ENCODE data around the gene STOML2. TPM values are rescaled to one million over a fixed set of nuclear protein-coding genes. Genes with fewer than 3 reads are reported as not detected.

Gene STOML2
- total and polyA plus RNA-seq, 9 of the 15 experiments (the other 6 are each of a cell fraction or from before 2014, with no cell fraction given): 110 to 220 (median 174) TPM

DNA sequence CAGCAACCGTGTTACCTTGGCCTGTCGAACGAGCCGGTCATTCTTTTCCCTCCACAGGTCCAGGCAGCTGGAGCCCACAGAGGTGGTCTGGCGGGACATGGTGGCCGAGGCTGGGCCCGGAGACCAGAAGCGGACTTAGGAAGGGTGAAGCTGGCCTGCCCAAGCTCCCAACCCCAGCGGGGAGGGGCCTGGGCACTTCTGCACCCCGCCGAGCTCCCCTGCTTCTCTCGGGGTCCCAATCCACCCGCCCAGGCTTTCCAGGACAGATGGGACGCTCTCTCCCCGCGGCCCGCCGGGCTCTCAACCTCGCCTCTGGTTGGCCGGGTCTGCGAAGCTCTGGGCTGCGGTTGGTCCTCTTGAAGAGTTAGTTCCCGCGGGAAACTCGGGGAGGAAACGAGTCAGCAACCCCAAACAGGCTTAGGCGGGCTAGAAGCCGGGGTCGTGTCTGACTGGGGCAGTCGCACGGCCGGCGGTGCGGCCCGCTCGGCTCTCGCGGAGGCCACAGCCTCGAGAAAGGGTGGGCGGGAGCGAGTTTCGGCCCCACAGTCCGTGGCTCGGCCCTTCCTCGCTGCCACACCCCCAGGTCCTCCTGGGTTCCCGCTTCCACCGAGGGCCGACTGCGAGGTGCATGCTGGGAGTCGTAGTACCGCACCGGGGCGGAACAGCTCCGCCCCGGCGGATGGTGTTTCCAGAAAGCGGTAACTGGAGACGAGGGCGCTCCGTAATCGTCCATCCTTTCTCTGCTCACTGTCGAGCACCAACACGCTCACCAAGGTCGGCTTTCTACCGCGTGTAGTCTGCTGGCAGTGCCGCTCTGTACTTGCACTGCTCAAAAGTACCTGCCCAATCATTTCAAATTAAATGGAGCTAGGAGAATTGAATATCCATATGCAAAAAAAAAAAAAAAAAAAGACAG is 23.2 kb downstream of the STOML2 start, which contains the start of gene FANCG (continued):
- TF ChIP-seq, protein P1, sequence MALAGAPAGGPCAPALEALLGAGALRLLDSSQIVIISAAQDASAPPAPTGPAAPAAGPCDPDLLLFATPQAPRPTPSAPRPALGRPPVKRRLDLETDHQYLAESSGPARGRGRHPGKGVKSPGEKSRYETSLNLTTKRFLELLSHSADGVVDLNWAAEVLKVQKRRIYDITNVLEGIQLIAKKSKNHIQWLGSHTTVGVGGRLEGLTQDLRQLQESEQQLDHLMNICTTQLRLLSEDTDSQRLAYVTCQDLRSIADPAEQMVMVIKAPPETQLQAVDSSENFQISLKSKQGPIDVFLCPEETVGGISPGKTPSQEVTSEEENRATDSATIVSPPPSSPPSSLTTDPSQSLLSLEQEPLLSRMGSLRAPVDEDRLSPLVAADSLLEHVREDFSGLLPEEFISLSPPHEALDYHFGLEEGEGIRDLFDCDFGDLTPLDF (CRISPR knock-in tag; IDR thresholded peaks at IDR 0.05): peak; percentile 56; the same call in 1 of the 2 replicates
- TF ChIP-seq ZNF785 (CRISPR knock-in tag; IDR thresholded peaks at IDR 0.05) (no peak), ZNF165 (CRISPR knock-in tag; IDR thresholded peaks at IDR 0.05; ENCODE audit: borderline replicate concordance) (no peak), HNRNPH1 (optimal IDR thresholded peaks at IDR 0.05; ENCODE audit: low read depth, low read length) (no peak), TCF3 (CRISPR knock-in tag; IDR thresholded peaks at IDR 0.05) (no peak), CREBBP (IDR thresholded peaks at IDR 0.05; ENCODE audit: low read depth, low read length) (no peak), NFYB (IDR thresholded peaks at IDR 0.05; ENCODE audit: extremely low read depth, insufficient read length) (peak; percentile 67), SIN3B (IDR thresholded peaks at IDR 0.05; ENCODE audit: low read depth) (peak; percentile 58; the same call in 1 of the 2 replicates), MTA3 (IDR thresholded peaks at IDR 0.05; ENCODE audit: borderline replicate concordance) (peak; percentile 51; the same call in 1 of the 2 replicates), ERF (CRISPR knock-in tag; IDR thresholded peaks at IDR 0.05) (0 out of 2 replicates have a peak, but pooled peaks have one; percentile 52), E2F3 (CRISPR knock-in tag; IDR thresholded peaks at IDR 0.05) (peak; percentile 94), POLR2H (tag; IDR thresholded peaks at IDR 0.05; ENCODE audit: low read depth) (peak; percentile 49; the same call in 1 of the 2 replicates), DDX20 (tag; IDR thresholded peaks at IDR 0.05; ENCODE audit: low read depth) (no peak)
- TF ChIP-seq, protein P2, sequence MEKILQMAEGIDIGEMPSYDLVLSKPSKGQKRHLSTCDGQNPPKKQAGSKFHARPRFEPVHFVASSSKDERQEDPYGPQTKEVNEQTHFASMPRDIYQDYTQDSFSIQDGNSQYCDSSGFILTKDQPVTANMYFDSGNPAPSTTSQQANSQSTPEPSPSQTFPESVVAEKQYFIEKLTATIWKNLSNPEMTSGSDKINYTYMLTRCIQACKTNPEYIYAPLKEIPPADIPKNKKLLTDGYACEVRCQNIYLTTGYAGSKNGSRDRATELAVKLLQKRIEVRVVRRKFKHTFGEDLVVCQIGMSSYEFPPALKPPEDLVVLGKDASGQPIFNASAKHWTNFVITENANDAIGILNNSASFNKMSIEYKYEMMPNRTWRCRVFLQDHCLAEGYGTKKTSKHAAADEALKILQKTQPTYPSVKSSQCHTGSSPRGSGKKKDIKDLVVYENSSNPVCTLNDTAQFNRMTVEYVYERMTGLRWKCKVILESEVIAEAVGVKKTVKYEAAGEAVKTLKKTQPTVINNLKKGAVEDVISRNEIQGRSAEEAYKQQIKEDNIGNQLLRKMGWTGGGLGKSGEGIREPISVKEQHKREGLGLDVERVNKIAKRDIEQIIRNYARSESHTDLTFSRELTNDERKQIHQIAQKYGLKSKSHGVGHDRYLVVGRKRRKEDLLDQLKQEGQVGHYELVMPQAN (IDR thresholded peaks at IDR 0.05; ENCODE audit: borderline replicate concordance): peak; percentile 40; the same call in 1 of the 2 replicates
- TF ChIP-seq, protein P3, sequence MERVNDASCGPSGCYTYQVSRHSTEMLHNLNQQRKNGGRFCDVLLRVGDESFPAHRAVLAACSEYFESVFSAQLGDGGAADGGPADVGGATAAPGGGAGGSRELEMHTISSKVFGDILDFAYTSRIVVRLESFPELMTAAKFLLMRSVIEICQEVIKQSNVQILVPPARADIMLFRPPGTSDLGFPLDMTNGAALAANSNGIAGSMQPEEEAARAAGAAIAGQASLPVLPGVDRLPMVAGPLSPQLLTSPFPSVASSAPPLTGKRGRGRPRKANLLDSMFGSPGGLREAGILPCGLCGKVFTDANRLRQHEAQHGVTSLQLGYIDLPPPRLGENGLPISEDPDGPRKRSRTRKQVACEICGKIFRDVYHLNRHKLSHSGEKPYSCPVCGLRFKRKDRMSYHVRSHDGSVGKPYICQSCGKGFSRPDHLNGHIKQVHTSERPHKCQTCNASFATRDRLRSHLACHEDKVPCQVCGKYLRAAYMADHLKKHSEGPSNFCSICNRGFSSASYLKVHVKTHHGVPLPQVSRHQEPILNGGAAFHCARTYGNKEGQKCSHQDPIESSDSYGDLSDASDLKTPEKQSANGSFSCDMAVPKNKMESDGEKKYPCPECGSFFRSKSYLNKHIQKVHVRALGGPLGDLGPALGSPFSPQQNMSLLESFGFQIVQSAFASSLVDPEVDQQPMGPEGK (CRISPR knock-in tag; IDR thresholded peaks at IDR 0.05; ENCODE audit: borderline replicate concordance): no peak
- TF ChIP-seq, protein P4, sequence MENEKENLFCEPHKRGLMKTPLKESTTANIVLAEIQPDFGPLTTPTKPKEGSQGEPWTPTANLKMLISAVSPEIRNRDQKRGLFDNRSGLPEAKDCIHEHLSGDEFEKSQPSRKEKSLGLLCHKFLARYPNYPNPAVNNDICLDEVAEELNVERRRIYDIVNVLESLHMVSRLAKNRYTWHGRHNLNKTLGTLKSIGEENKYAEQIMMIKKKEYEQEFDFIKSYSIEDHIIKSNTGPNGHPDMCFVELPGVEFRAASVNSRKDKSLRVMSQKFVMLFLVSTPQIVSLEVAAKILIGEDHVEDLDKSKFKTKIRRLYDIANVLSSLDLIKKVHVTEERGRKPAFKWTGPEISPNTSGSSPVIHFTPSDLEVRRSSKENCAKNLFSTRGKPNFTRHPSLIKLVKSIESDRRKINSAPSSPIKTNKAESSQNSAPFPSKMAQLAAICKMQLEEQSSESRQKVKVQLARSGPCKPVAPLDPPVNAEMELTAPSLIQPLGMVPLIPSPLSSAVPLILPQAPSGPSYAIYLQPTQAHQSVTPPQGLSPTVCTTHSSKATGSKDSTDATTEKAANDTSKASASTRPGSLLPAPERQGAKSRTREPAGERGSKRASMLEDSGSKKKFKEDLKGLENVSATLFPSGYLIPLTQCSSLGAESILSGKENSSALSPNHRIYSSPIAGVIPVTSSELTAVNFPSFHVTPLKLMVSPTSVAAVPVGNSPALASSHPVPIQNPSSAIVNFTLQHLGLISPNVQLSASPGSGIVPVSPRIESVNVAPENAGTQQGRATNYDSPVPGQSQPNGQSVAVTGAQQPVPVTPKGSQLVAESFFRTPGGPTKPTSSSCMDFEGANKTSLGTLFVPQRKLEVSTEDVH (IDR thresholded peaks at IDR 0.05; ENCODE audit: low read depth, partially characterized antibody): peak; percentile 96
